ENCODE measurements around the gene C1QB. TPM values are rescaled to one million over a fixed set of nuclear protein-coding genes. Genes with fewer than 3 reads are reported as not detected.

C1QB gene
- total and polyA plus RNA-seq, 9 of the 15 experiments (the other 6 are each of a cell fraction or from before 2014, with no cell fraction given), result 0.55 TPM; not detected in 8

DNA sequence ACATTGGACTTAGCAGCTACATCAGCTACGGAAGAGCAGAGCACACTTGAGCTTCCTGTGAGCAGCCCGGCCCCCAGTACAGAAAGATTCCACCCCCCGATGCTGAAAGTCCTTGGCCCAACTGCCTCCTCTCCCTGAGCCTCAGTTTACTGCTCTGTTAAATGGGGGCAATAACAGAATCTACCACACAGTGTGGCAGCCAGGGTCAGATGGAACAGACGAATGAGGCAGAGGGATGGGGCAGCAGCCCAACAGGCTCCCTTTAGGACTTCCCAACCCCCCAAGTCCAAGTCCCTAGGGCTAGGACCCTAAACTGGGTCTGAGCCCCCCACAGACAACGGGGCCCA is 39.5 kb upstream of the C1QB start:
- ATAC-seq, result no peak
- Histone ChIP-seq H2AFZ (ENCODE audit: low read depth, low read length) (no peak overlapping the region), H3K36me3 (ENCODE audit: control insufficient read depth, insufficient read depth, low read length) (no peaks in the 10 kb centered on the region), H3K4me3 (no peak overlapping the region), H3K27ac (ENCODE audit: extremely low read depth, low read depth, low read length) (no peak overlapping the region), H3K79me2 (ENCODE audit: control insufficient read depth, insufficient read depth, low read length) (no peaks in the 10 kb centered on the region), H3K9me1 (ENCODE audit: control insufficient read depth, insufficient read depth, low read length) (no peaks in the 10 kb centered on the region), H3K27me3 (ENCODE audit: control insufficient read depth in 2 of 2, insufficient read depth in 2 of 2, low read length in 2 of 2) (peaks cover 16 to 41% of the 10 kb centered on the region in 2 experiments; a peak in 4 of 5 replicates), H3K9ac (ENCODE audit: insufficient read depth in 1 of 2, low read depth in 2 of 2, low read length in 2 of 2) (no peak overlapping the region), H3K9me3 (replicated peaks; ENCODE audit: control insufficient read depth, insufficient read depth, low read depth, low read length) (no peaks in the 10 kb centered on the region), H4K20me1 (replicated peaks; ENCODE audit: control insufficient read depth, insufficient read depth, low read length) (peaks cover 21% of the 10 kb centered on the region), H3K4me2 (ENCODE audit: insufficient read depth, low read length) (no peak overlapping the region), H3K4me1 (replicated peaks in 1 of 2; ENCODE audit: control insufficient read depth in 2 of 2, insufficient read depth in 2 of 2, low read length in 2 of 2) (peaks cover 0 to 7% of the 10 kb centered on the region in 2 experiments; a peak in 2 of 5 replicates)
- ChIA-PET POLR2A (interaction anchor here (0.6 kb wide), 1 partner anchor 22 kb away, joined by 3 read pairs; no protein-coding TSS in a partner anchor), CTCF (ENCODE audit: low intra/inter-chr PET ratio) (interaction anchor here (0.6 kb wide), 1 partner anchor 300 kb away, joined by 5 read pairs; no protein-coding TSS in a partner anchor)
- no peak for FAIRE-seq
- intact Hi-C loops (cut with micrococcal nuclease) (no loop called here), in situ Hi-C loops (cut with MboI) (no loop called here)
- DNase-seq (ENCODE audit: extremely low read depth in 1 of 4, low spot score in 3 of 4), result no peak
- TF ChIP-seq ADNP (tag; IDR thresholded peaks at IDR 0.05), result 0 out of 2 replicates have a peak, but pooled peaks have one; percentile 18
- no peak for TF ChIP-seq U2AF1 (optimal IDR thresholded peaks at IDR 0.05; ENCODE audit: low read depth, low read length)
- TF ChIP-seq RBM25 (IDR thresholded peaks at IDR 0.05; ENCODE audit: low read depth, low read length, severe bottlenecking), result peak; percentile 69
- WGBS (ENCODE audit: insufficient coverage, low coverage, missing lambda C conversion rate), result 0% methylated on average over 5 of the region's 5 CpGs
- BruUV-seq (replicated peaks), result no TSS peak

- Histone ChIP-seq H3K4me3 (no peak overlapping the region), H3K9me1 (ENCODE audit: control insufficient read depth, insufficient read depth, low read length) (no peaks in the 10 kb centered on the region), H3K27me3 (ENCODE audit: control insufficient read depth in 2 of 2, insufficient read depth in 2 of 2, low read length in 2 of 2) (peaks cover 16 to 45% of the 10 kb centered on the region in 2 experiments; a peak in 4 of 5 replicates), H3K4me1 (replicated peaks in 1 of 2; ENCODE audit: control insufficient read depth in 2 of 2, insufficient read depth in 2 of 2, low read length in 2 of 2) (peaks cover 0 to 7% of the 10 kb centered on the region in 2 experiments; a peak in 2 of 5 replicates), H3K9ac (ENCODE audit: insufficient read depth in 1 of 2, low read depth in 2 of 2, low read length in 2 of 2) (no peak overlapping the region), H3K79me2 (ENCODE audit: control insufficient read depth, insufficient read depth, low read length) (no peaks in the 10 kb centered on the region), H3K9me3 (replicated peaks; ENCODE audit: control insufficient read depth, insufficient read depth, low read depth, low read length) (no peaks in the 10 kb centered on the region), H4K20me1 (replicated peaks; ENCODE audit: control insufficient read depth, insufficient read depth, low read length) (peaks cover 21% of the 10 kb centered on the region), H3K36me3 (ENCODE audit: control insufficient read depth, insufficient read depth, low read length) (no peaks in the 10 kb centered on the region), H3K4me2 (ENCODE audit: insufficient read depth, low read length) (no peak overlapping the region), H2AFZ (ENCODE audit: low read depth, low read length) (no peak overlapping the region), H3K27ac (ENCODE audit: extremely low read depth, low read depth, low read length) (no peak overlapping the region)
- ChIA-PET POLR2A (no interaction called here), CTCF (ENCODE audit: low intra/inter-chr PET ratio) (interaction anchor here (0.6 kb wide), 1 partner anchor 300 kb away, joined by 5 read pairs; no protein-coding TSS in a partner anchor)
- in situ Hi-C loops (cut with MboI) (no loop called here), intact Hi-C loops (cut with micrococcal nuclease) (no loop called here)
- FAIRE-seq, result no peak
- under 1% methylated on average over 11 of the region's 12 CpGs for WGBS (ENCODE audit: insufficient coverage, low coverage, missing lambda C conversion rate)
- no TSS peak for BruUV-seq (replicated peaks)
- no peak; the same call in 2 of the 3 replicates for ATAC-seq
- no peak for DNase-seq (ENCODE audit: extremely low read depth in 1 of 4, low spot score in 3 of 4)
- TF ChIP-seq MYBL2 (IDR thresholded peaks at IDR 0.05; ENCODE audit: low read depth) (no peak), MYBL2 (CRISPR knock-in tag; IDR thresholded peaks at IDR 0.05; ENCODE audit: borderline replicate concordance) (no peak), PRMT5 (CRISPR knock-in tag; IDR thresholded peaks at IDR 0.05) (no peak)
Observed at GRCh38 chr1:22613951-22614350, 39.1 kb upstream of the C1QB start.

All from K562 (cell line).